Endodermal cell (in vitro differentiated cells): ENCODE measurements around the gene ATXN7L3. TPM values are rescaled to one million over a fixed set of nuclear protein-coding genes. Genes with fewer than 3 reads are reported as not detected.

ENCODE experiments used
- DNase-seq: peaks from one replicate; pipeline ENCODE4 v3.0.0-alpha.2; 2017
- H3K27ac ChIP-seq: 2 replicates; pipeline ENCODE4 v1.5.1; 2013; ENCODE audit warnings: mild to moderate bottlenecking, low read depth, low read length, moderate library complexity
- H3K27me3 ChIP-seq: 2 replicates; pipeline ENCODE4 v1.6.1; 2013; ENCODE audit warnings: mild to moderate bottlenecking, low read length, moderate library complexity; ENCODE audit not compliant: insufficient read depth, control insufficient read depth, poor library complexity, severe bottlenecking
- H3K36me3 ChIP-seq: 2 replicates; pipeline ENCODE4 v1.7.0; 2013; ENCODE audit warnings: mild to moderate bottlenecking, low read length, moderate library complexity; ENCODE audit not compliant: control insufficient read depth, insufficient read depth
- H3K4me1 ChIP-seq: one replicate; pipeline ENCODE4 v1.7.0; 2013; ENCODE audit warnings: low read length; ENCODE audit not compliant: control insufficient read depth, insufficient read depth
- H3K4me3 ChIP-seq: 2 replicates; pipeline ENCODE4 v1.5.1; 2013; ENCODE audit warnings: mild to moderate bottlenecking, low read length, moderate library complexity
- H3K9ac ChIP-seq: 2 replicates; pipeline ENCODE4 v1.6.1; 2013; ENCODE audit warnings: mild to moderate bottlenecking, low read length, moderate library complexity; ENCODE audit not compliant: poor library complexity, severe bottlenecking; ENCODE audit errors: extremely low read depth
- H3K9me3 ChIP-seq: 2 replicates; pipeline ENCODE4 v1.6.1; 2013; ENCODE audit warnings: mild to moderate bottlenecking, low read length, moderate library complexity; ENCODE audit not compliant: control insufficient read depth
- H3K27ac Mint-ChIP-seq: 2 replicates; pipeline ENCODE4 v1.8.0; 2020; ENCODE audit warnings: mixed read lengths
- H3K27me3 Mint-ChIP-seq: 2 replicates; pipeline ENCODE4 v1.8.0; 2021; ENCODE audit warnings: mild to moderate bottlenecking, mixed read lengths; ENCODE audit not compliant: insufficient read depth
- H3K36me3 Mint-ChIP-seq: 2 replicates; pipeline ENCODE4 v1.8.0; 2020; ENCODE audit warnings: low read depth, mixed read lengths
- H3K4me1 Mint-ChIP-seq: 2 replicates; pipeline ENCODE4 v1.8.0; 2020; ENCODE audit warnings: mixed read lengths
- H3K4me3 Mint-ChIP-seq: 2 replicates; pipeline ENCODE4 v1.8.0; 2020; ENCODE audit warnings: mild to moderate bottlenecking, moderate library complexity, mixed read lengths
- H3K9me3 Mint-ChIP-seq: 2 replicates; pipeline ENCODE4 v1.8.0; 2020; ENCODE audit warnings: mild to moderate bottlenecking, mixed read lengths
- CTCF ChIP-seq: fragments of 200-600 bp; sonication (generic); conservative IDR thresholded peaks from 2 replicates; pipeline ENCODE4 v1.5.0; 2021; ENCODE audit warnings: antibody characterized with exemption, mild to moderate bottlenecking
- WGBS, 2 experiments: methylation state at CpG; one replicate each; pipeline versions ENCODE4 v1.1.5 to v1.1.7; 2013; ENCODE audit warnings: missing lambda C conversion rate in 2 of 2, mixed read lengths in 1 of 2; ENCODE audit not compliant: insufficient coverage in 1 of 2, insufficient read length in 1 of 2; 5-methylcytosine and 5-hydroxymethylcytosine counted together
- total RNA-seq, 2 donors: library from RNA; stranded (reverse); fragmentation: NEBNext Ultra II Directional in 1 of 2; extraction: Animal tissue kit (Norgen Biotek cat#: 25700) in 1 of 2; gene quantifications; 2 replicates in 1 of 2; 3 replicates in 1 of 2; pipeline ENCODE4 v1.2.1, GENCODE V29; 2021

ATXN7L3 gene
- total RNA-seq, 2 donors from 2014 or later, result 118 to 144 TPM

- Histone ChIP-seq H3K27me3 (no peaks in the 10 kb centered on the region), H3K9me3 (no peaks in the 10 kb centered on the region), H3K9ac (no peak overlapping the region), H3K4me1 (no peaks in the 10 kb centered on the region), H3K36me3 (no peaks in the 10 kb centered on the region), H3K27ac (no peak overlapping the region), H3K4me3 (no peak overlapping the region)
- Mint-ChIP-seq H3K27me3 (peaks cover 6% of the 10 kb centered on the region), H3K4me1 (no peaks in the 10 kb centered on the region), H3K27ac (no peak overlapping the region), H3K36me3 (no peaks in the 10 kb centered on the region), H3K4me3 (no peak overlapping the region), H3K9me3 (peaks cover 18% of the 10 kb centered on the region)
- 71 to 92% methylated on average over 1 to 4 of the region's 5 CpGs for WGBS, 2 experiments
- no peak for DNase-seq
- no peak for TF ChIP-seq CTCF
Observed at GRCh38 chr17:44233582-44233981, 33.9 kb upstream of the ATXN7L3 start.

GRCh38 chr17:44232061-44232460 is 32.4 kb upstream of the ATXN7L3 start:
- H3K36me3 ChIP-seq, result no peaks in the 10 kb centered on the region
- no peaks in the 10 kb centered on the region for H3K4me1 ChIP-seq
- Mint-ChIP-seq H3K4me1 (no peaks in the 10 kb centered on the region), H3K36me3 (no peaks in the 10 kb centered on the region), H3K4me3 (no peak overlapping the region), H3K9me3 (peaks cover 11% of the 10 kb centered on the region), H3K27me3 (peaks cover 7% of the 10 kb centered on the region), H3K27ac (no peak overlapping the region)
- H3K4me3 ChIP-seq, result no peak overlapping the region
- H3K9ac ChIP-seq, result no peak overlapping the region
- H3K27ac ChIP-seq, result no peak overlapping the region
- no peaks in the 10 kb centered on the region for H3K27me3 ChIP-seq
- H3K9me3 ChIP-seq, result no peaks in the 10 kb centered on the region
- 91 to 95% methylated on average over 4 to 7 of the region's 7 CpGs for WGBS, 2 experiments
- no peak for DNase-seq
- no peak for TF ChIP-seq CTCF

GRCh38 chr17:44230140-44230539 is 30.5 kb upstream of the ATXN7L3 start:
- H3K9me3 ChIP-seq, result no peaks in the 10 kb centered on the region
- Mint-ChIP-seq H3K9me3 (no peaks in the 10 kb centered on the region), H3K36me3 (no peaks in the 10 kb centered on the region), H3K27me3 (peaks cover 2% of the 10 kb centered on the region), H3K4me1 (no peaks in the 10 kb centered on the region), H3K4me3 (no peak overlapping the region), H3K27ac (no peak overlapping the region)
- H3K36me3 ChIP-seq, result no peaks in the 10 kb centered on the region
- 87 to 92% methylated on average over 6 to 9 of the region's 9 CpGs for WGBS, 2 experiments
- no peaks in the 10 kb centered on the region for H3K4me1 ChIP-seq
- no peak for DNase-seq
- no peak overlapping the region for H3K4me3 ChIP-seq
- no peak overlapping the region for H3K27ac ChIP-seq
- no peak overlapping the region for H3K9ac ChIP-seq
- no peaks in the 10 kb centered on the region for H3K27me3 ChIP-seq
- no peak for TF ChIP-seq CTCF
